GM19023 (cell line): ENCODE results near the gene KCNT1.

Experiments used
- ATAC-seq: cut with Tn5 transposase; IDR thresholded peaks from one replicate; pipeline ENCODE4 v1.9.1; 2021; ENCODE audit warnings: mild to moderate bottlenecking, moderate library complexity; ENCODE audit not compliant: unreplicated experiment

KCNT1 gene

GRCh38 chr9:135762921-135763320 lies 60.9 kb downstream of the KCNT1 start:
- ATAC-seq, result no peak

- no peak for ATAC-seq
Measured at GRCh38 chr9:135763716-135764446, 61.9 kb downstream of the KCNT1 start.

- ATAC-seq, result no peak
Measured at GRCh38 chr9:135764731-135765130, 62.7 kb downstream of the KCNT1 start.

- ATAC-seq, result no peak
Measured at GRCh38 chr9:135765416-135765815, 63.4 kb downstream of the KCNT1 start.

GRCh38 chr9:135766251-135766650 lies 64.3 kb downstream of the KCNT1 start:
- no peak for ATAC-seq

- ATAC-seq, result no peak
Measured at GRCh38 chr9:135766707-135767106, 64.7 kb downstream of the KCNT1 start.

- no peak for ATAC-seq
Measured at GRCh38 chr9:135768516-135769218, 66.7 kb downstream of the KCNT1 start.

GRCh38 chr9:135769489-135770202 lies 67.7 kb downstream of the KCNT1 start:
- no peak for ATAC-seq

- ATAC-seq, result no peak
Measured at GRCh38 chr9:135770203-135770535, 68.2 kb downstream of the KCNT1 start.

- ATAC-seq, result no peak
Measured at GRCh38 chr9:135770771-135771170, 68.8 kb downstream of the KCNT1 start.

GRCh38 chr9:135771401-135772051 lies 69.5 kb downstream of the KCNT1 start:
- no peak for ATAC-seq

GRCh38 chr9:135772056-135772646 lies 70.2 kb downstream of the KCNT1 start:
- ATAC-seq, result no peak

GRCh38 chr9:135772702-135773493 lies 70.9 kb downstream of the KCNT1 start:
- no peak for ATAC-seq

- ATAC-seq, result no peak
Measured at GRCh38 chr9:135773530-135774238, 71.7 kb downstream of the KCNT1 start.

GRCh38 chr9:135774239-135774747 lies 72.3 kb downstream of the KCNT1 start:
- no peak for ATAC-seq

GRCh38 chr9:135774794-135775525 lies 73.0 kb downstream of the KCNT1 start:
- ATAC-seq, result no peak

- no peak for ATAC-seq
Measured at GRCh38 chr9:135775911-135776310, 73.9 kb downstream of the KCNT1 start.

GRCh38 chr9:135776893-135777622 lies 75.1 kb downstream of the KCNT1 start:
- no peak for ATAC-seq
